AG09319 (cell line): ENCODE results near the gene APLF.

ENCODE experiments used
- DNase-seq: peaks from one replicate; pipeline ENCODE4 v3.0.0-alpha.2; 2010; ENCODE audit warnings: low read depth; ENCODE audit errors: extremely low read depth
- TF ChIP-seq, protein P1 (sequence below): IDR thresholded peaks from 2 replicates; pipeline ENCODE4 v1.5.1; 2011; ENCODE audit warnings: low read depth, mild to moderate bottlenecking, inconsistent platforms, low read length, moderate library complexity

Gene APLF

DNA sequence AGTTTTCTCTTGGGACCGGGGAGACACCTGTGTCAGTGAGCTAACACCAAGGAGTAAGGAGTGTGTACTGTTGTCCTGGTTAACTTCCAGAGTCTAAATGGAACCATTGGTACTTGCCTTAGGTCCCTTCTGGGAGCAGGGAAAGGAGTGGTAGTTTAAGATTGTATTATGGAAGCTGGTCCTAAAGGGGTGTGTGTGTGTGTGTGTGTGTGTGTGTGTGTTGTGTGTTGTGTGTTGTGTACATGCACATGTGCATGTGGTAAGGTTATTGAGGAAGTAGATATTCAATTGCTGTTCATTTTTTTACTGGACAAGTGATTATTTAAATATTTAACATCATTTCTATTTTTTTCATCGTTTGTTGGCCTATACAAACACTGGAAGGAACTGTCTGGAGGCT, 1.4 kb downstream of the APLF start:
- DNase-seq = no peak
- TF ChIP-seq, protein P1, sequence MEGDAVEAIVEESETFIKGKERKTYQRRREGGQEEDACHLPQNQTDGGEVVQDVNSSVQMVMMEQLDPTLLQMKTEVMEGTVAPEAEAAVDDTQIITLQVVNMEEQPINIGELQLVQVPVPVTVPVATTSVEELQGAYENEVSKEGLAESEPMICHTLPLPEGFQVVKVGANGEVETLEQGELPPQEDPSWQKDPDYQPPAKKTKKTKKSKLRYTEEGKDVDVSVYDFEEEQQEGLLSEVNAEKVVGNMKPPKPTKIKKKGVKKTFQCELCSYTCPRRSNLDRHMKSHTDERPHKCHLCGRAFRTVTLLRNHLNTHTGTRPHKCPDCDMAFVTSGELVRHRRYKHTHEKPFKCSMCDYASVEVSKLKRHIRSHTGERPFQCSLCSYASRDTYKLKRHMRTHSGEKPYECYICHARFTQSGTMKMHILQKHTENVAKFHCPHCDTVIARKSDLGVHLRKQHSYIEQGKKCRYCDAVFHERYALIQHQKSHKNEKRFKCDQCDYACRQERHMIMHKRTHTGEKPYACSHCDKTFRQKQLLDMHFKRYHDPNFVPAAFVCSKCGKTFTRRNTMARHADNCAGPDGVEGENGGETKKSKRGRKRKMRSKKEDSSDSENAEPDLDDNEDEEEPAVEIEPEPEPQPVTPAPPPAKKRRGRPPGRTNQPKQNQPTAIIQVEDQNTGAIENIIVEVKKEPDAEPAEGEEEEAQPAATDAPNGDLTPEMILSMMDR = no peak

DNA sequence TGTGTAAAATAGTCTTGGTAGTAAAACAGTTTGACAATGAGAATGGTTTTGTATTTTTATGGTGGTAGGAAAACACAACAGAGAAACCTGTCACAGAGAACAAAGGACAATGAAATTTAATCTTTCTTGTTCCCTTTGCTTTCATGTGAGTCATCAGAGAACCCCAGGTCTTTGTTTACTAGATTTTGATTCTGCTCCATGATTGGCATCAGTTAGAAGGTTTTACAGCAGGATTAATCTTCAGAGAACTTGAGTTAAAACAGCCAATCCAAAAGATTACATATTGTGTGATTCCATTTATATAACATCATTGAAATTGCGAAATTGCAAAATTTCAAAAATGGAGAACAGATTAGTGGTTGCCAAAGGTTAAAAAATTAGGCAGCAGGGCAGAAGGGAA, 2.5 kb downstream of the APLF start:
- DNase-seq = no peak
- TF ChIP-seq, protein P1 = no peak

DNA sequence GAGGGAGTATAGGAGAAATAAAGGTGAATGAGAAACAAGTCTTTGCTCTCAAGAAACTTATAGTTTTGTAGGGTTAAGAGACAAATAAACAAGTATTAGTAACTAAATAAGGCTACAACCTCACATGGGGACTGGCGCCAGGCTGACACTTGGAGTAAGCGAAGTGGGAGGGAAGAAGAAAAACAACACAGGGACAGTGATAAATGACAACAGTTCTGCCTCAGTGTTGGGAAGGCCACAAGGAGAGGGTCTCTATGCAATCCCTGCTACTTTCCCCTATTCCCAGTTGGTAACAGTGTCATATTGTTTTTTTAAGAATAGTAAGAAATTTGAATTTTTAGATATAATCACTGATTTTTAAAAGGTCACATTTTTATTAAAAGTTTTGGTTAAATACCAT, 4.0 kb downstream of the APLF start:
- TF ChIP-seq, protein P1 = no peak
- DNase-seq = no peak

DNA sequence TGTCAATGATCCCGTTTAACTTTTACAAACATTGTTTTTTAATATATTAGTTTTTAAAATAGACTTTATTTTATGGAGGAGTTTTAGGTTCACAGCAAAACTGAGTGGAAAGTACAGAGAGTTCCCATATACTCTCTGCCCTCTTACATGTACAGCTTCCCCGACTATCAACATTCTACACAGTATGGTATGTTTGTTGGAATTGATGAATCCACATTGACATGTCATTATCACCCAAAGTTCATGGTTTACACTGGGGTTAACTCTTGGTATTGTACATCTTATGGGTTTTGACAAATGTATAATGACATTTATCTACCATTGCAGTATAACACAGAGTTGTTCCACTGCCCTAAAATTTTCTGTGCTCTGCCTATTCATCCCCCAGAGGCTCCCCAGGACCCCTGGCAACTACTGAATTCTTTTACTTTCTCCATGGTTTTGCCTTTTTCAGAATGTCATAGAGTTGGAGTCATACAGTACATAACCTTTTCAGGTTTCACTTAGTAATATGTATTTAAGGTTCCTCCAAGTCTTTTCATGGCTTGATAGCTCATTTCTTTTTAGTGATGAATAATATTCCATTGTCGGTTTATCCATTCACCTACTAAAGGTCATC, 5.5 kb downstream of the APLF start:
- DNase-seq = no peak
- TF ChIP-seq, protein P1 = no peak

DNA sequence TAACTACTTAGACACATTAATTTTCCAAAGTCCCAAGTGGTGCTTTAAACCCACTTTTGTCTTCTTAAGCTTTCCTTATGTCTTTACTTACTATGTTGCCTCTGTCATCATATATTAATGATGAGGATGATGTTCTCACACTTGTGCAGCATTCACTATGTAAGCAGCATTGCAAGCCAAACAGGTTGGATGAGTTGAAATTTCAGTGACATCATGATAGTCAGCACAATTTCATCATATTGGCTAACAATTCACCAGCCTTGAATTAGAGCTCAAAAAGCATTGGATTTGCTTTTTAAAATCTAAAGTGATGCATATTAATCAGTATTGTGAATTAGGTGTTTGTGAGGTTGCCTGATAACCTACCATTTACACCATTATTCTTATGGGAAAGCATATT, 7.7 kb downstream of the APLF start:
- TF ChIP-seq, protein P1 = no peak
- DNase-seq = no peak

GRCh38 chr2:68475576-68475975, 8.2 kb downstream of the APLF start:
- TF ChIP-seq, protein P1 = no peak

DNA sequence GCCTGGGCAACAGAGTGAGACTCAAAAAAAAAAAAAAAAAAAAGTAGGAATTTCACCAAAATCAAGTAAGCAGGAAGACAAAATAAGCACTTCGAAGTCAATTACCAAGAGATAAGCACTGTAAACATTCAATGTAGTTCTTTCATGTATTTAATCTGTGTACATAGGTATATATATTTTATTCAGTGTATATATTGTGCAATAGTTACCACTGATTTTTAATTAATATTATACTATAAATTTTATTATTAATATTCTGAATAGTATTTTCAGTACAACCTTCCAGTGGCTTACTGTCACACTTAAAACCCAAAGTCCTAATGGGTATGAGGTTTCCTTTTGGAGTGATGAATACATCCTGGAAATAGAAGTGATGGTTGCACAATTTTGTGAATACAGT, 9.1 kb downstream of the APLF start:
- TF ChIP-seq, protein P1 = no peak
- no peak for DNase-seq

More at GRCh38 chr2:68475576-68475975, 8.2 kb downstream of the APLF start:
- DNase-seq = no peak
